GM12878 (cell line): Measurements from ENCODE around the gene SEC22C. TPM values are rescaled to one million over a fixed set of nuclear protein-coding genes. Genes with fewer than 3 reads are reported as not detected.

Experiments used
- ATAC-seq: fragments of 200-7000 bp; cut with Tn5 transposase; 3 replicates; pipeline ENCODE4 v1.9.1; 2020; ENCODE audit warnings: mild to moderate bottlenecking, moderate library complexity
- BruUV-seq: library from RNA; stranded (reverse); fragments of 400-500 nt; replicated peaks from 2 replicates; lab custom pipeline; 2021; lab: Mats Ljungman, UMichigan
- CTCF ChIA-PET: fragments of 300-600 bp; sonication (Branson Sonifier 250); formaldehyde crosslinking; extraction: SDS; loops from one replicate; lab custom pipeline; 2021; ENCODE audit warnings: inconsistent platforms; lab: Yijun Ruan, JAX
- POLR2A ChIA-PET: fragments of 350-600 bp; formaldehyde crosslinking; extraction: SDS; loops from one replicate; lab custom pipeline; 2021; ENCODE audit warnings: inconsistent platforms; lab: Charles Lee
- RAD21 ChIA-PET: fragments of 300-600 bp; sonication (Branson Sonifier 250); formaldehyde crosslinking; loops from one replicate; lab custom pipeline; 2023; ENCODE audit warnings: antibody characterized with exemption; ENCODE audit not compliant: unreplicated experiment; lab: Charles Lee
- SMC1A ChIA-PET: fragments of 300-600 bp; sonication (Branson Sonifier 250); formaldehyde crosslinking; loops from one replicate; lab custom pipeline; 2023; ENCODE audit not compliant: unreplicated experiment, uncharacterized antibody; lab: Charles Lee
- DNase-seq: peaks from one replicate; pipeline ENCODE4 v3.0.0-alpha.2; 2011; ENCODE audit warnings: low read depth, low spot score
- FAIRE-seq: peaks from 3 replicates; lab custom pipeline; 2011; peaks lifted over from hg19 to GRCh38; lab: Jason Lieb, UNC
- H2AFZ ChIP-seq: 2 replicates; pipeline ENCODE4 v1.6.0; 2011; ENCODE audit warnings: low read depth, low read length, control low read depth; ENCODE audit not compliant: control insufficient read depth
- H3K27ac ChIP-seq: 2 replicates; pipeline ENCODE4 v1.5.1; 2011; ENCODE audit warnings: control low read depth; ENCODE audit not compliant: control insufficient read depth, insufficient read depth
- H3K27me3 ChIP-seq, 2 experiments: replicated peaks in 1 of 2; 2 replicates each; pipeline versions ENCODE4 v1.6.0 to v1.6.1; 2011; ENCODE audit warnings: low read length in 1 of 2; ENCODE audit not compliant: control insufficient read depth in 2 of 2, insufficient read depth in 2 of 2
- H3K36me3 ChIP-seq, 2 experiments: 2 replicates each; pipeline ENCODE4 v1.5.1; 2011; ENCODE audit warnings: low read length in 1 of 2; ENCODE audit not compliant: control insufficient read depth in 2 of 2, insufficient read depth in 2 of 2
- H3K4me1 ChIP-seq: 2 replicates; pipeline ENCODE4 v1.6.1; 2011; ENCODE audit warnings: mild to moderate bottlenecking, low read length, moderate library complexity, mixed read lengths; ENCODE audit not compliant: control insufficient read depth, insufficient read depth
- H3K4me2 ChIP-seq: 2 replicates; pipeline ENCODE4 v1.6.0; 2011; ENCODE audit warnings: control low read depth; ENCODE audit not compliant: control insufficient read depth, insufficient read depth
- H3K4me3 ChIP-seq: fragments of 200-600 bp; sonication (generic); 2 replicates; pipeline ENCODE4 v1.5.1; 2016
- H3K79me2 ChIP-seq: 2 replicates; pipeline ENCODE4 v1.6.0; 2011; ENCODE audit warnings: low read length; ENCODE audit not compliant: control insufficient read depth, insufficient read depth
- H3K9ac ChIP-seq: 2 replicates; pipeline ENCODE4 v1.8.0; 2011; ENCODE audit warnings: low read length, control low read depth, mixed read lengths; ENCODE audit not compliant: control insufficient read depth, insufficient read depth
- H3K9me3 ChIP-seq: replicated peaks from 3 replicates; pipeline ENCODE4 v1.5.1; 2011; ENCODE audit warnings: mild to moderate bottlenecking, low read length; ENCODE audit not compliant: control insufficient read depth, insufficient read depth
- H4K20me1 ChIP-seq: 2 replicates; pipeline ENCODE4 v1.6.0; 2011; ENCODE audit not compliant: control insufficient read depth, insufficient read depth
- BCLAF1 ChIP-seq: fragments of 450-650 bp; IDR thresholded peaks from 2 replicates; pipeline ENCODE4 v1.6.1; 2017; ENCODE audit warnings: antibody characterized with exemption, mild to moderate bottlenecking, moderate library complexity
- ETV6 ChIP-seq, 2 experiments: fragments of 450-650 bp in 1 of 2; IDR thresholded peaks in 1 of 2; conservative IDR thresholded peaks in 1 of 2; 2 replicates each; pipeline ENCODE4 v1.6.1; 2014; ENCODE audit warnings: antibody characterized with exemption in 1 of 2, borderline replicate concordance in 1 of 2, low read depth in 1 of 2, mild to moderate bottlenecking in 1 of 2, moderate library complexity in 1 of 2
- IRF3 ChIP-seq: fragments of 450-650 bp; IDR thresholded peaks from 2 replicates; pipeline ENCODE4 v1.6.1; 2014; ENCODE audit warnings: mild to moderate bottlenecking
- STAT1 ChIP-seq: fragments of 450-650 bp; conservative IDR thresholded peaks from 2 replicates; pipeline ENCODE4 v1.6.1; 2014; ENCODE audit warnings: antibody characterized with exemption, mild to moderate bottlenecking
- ZBED1 ChIP-seq: IDR thresholded peaks from 2 replicates; pipeline ENCODE4 v1.6.1; 2016; ENCODE audit warnings: borderline replicate concordance
- WGBS: methylation state at CpG from one replicate; pipeline ENCODE4 v1.1.6; 2016; ENCODE audit warnings: low lambda C conversion rate; ENCODE audit not compliant: insufficient replicate concordance, insufficient coverage; ENCODE audit errors: missing lambda C conversion rate; 5-methylcytosine and 5-hydroxymethylcytosine counted together
- in situ Hi-C: fragments of 300-500 bp; cut with MboI; formaldehyde crosslinking; loops from 9 replicates; pipeline ENCODE4 v1.14.3; 2018; ENCODE audit warnings: mixed read lengths
- intact Hi-C: fragments of 100-400 bp; cut with micrococcal nuclease; formaldehyde crosslinking; loops from one replicate; pipeline ENCODE4 v1.14.2; 2022; ENCODE audit not compliant: unreplicated experiment
- polyA plus RNA-seq, 11 experiments: library from polyadenylated mRNA; depleted of rRNA in 4 of 11; unstranded in 6 of 11; stranded (reverse) in 5 of 11; fragments of >200 nt; fragmentation: Nextera tagmentation in 4 of 11; fragmentation: Illumina TruSeq in 1 of 11; extraction: Ambion mirVana in 4 of 11; extraction: Trizol in 1 of 11; gene quantifications; 1 replicate in 1 of 11; 2 replicates in 10 of 11; pipeline versions ENCODE4 v1.2.1 to v1.2.3, GENCODE V29; 2011 to 2016; ENCODE audit warnings: inconsistent platforms in 2 of 11, missing spikeins in 2 of 11, low read depth in 1 of 11
- total RNA-seq, 4 experiments: library from RNA; depleted of rRNA in 3 of 4; stranded (reverse); fragments of >200 nt in 3 of 4; fragmentation: Illumina TruSeq in 1 of 4; extraction: Trizol in 1 of 4; gene quantifications; 2 replicates each; pipeline versions ENCODE4 v1.2.1 to v1.2.3, GENCODE V29; 2013 to 2021

Gene SEC22C
- total and polyA plus RNA-seq, 10 of the 15 experiments (the other 5 are each of a cell fraction or from before 2014, with no cell fraction given): 15.6 to 47.0 (median 39.1) TPM

- no peaks in the 10 kb centered on the region for H3K36me3 ChIP-seq
- H3K9ac ChIP-seq: no peak overlapping the region
- no peak overlapping the region for H3K4me2 ChIP-seq
- no peak overlapping the region for H2AFZ ChIP-seq
- WGBS: 0% methylated on average over 1 of the region's 1 CpG
- ChIA-PET SMC1A (no interaction called here), POLR2A (no interaction called here), RAD21 (no interaction called here), CTCF (interaction anchor here (1.1 kb wide), 1 partner anchor 284 kb away, joined by 3 read pairs; no protein-coding TSS in a partner anchor)
- H3K4me1 ChIP-seq: peaks cover 6% of the 10 kb centered on the region; the same call in 1 of the 2 replicates
- DNase-seq: no peak
- ATAC-seq: no peak
- in situ Hi-C loops (no loop called here), intact Hi-C loops (no loop called here)
- H3K9me3 ChIP-seq: no peaks in the 10 kb centered on the region
- no peak overlapping the region for H3K27ac ChIP-seq
- FAIRE-seq: no peak
- peaks cover 6 to 13% of the 10 kb centered on the region in 2 experiments for H3K27me3 ChIP-seq
- no peaks in the 10 kb centered on the region for H4K20me1 ChIP-seq
- TF ChIP-seq IRF3: no peak
- no peak for TF ChIP-seq STAT1
- TF ChIP-seq ZBED1: no peak
- no peak for TF ChIP-seq ETV6 (conservative IDR thresholded peaks at IDR 0.05 in 1 of 2, IDR thresholded peaks at IDR 0.05 in 1 of 2; ENCODE audit: borderline replicate concordance in 1 of 2, low read depth in 1 of 2)
- no peak for TF ChIP-seq BCLAF1
- no peaks in the 10 kb centered on the region for H3K79me2 ChIP-seq
- BruUV-seq: no TSS peak
- H3K4me3 ChIP-seq: no peak overlapping the region
Measured at GRCh38 chr3:42498034-42498433, 83.7 kb downstream of the SEC22C start.

Other genes starting within 250 kb of the SEC22C start
Only the 7 nearest of the 10 such genes appear.
- 0.11 TPM in 1 of 2 replicates, not detected in the other for gene LYZL4, start 171.4 kb downstream of the SEC22C start, total RNA-seq (2014; rRNA removed)
- not detected in 2 replicates for gene LYZL4, start 171.4 kb downstream of the SEC22C start, total RNA-seq (2014; rRNA removed; fragmentation: Illumina TruSeq; extraction: Trizol)
- not detected in 2 replicates for gene LYZL4, start 171.4 kb downstream of the SEC22C start, total RNA-seq (2021)
- gene LYZL4, start 171.4 kb downstream of the SEC22C start, polyA plus RNA-seq (2011; rRNA removed): 0.40 TPM in 1 of 2 replicates, not detected in the other
- not detected in 2 replicates for gene LYZL4, start 171.4 kb downstream of the SEC22C start, polyA plus RNA-seq (2014; fragmentation: Illumina TruSeq; extraction: Trizol)
- gene LYZL4, start 171.4 kb downstream of the SEC22C start, polyA plus RNA-seq (2014; fragmentation: Nextera tagmentation; extraction: Ambion mirVana): under 1 TPM in 1 of 2 experiments, not detected in 1; 0.11 TPM
- 0.10 TPM in 1 of 2 replicates, not detected in the other for gene LYZL4, start 171.4 kb downstream of the SEC22C start, polyA plus RNA-seq (2014; rRNA removed)
- gene LYZL4, start 171.4 kb downstream of the SEC22C start, polyA plus RNA-seq (2016; fragmentation: Nextera tagmentation; extraction: Ambion mirVana): not detected
- gene VIPR1, start 79.3 kb downstream of the SEC22C start, total RNA-seq (2014; rRNA removed): not detected in 2 replicates
- gene VIPR1, start 79.3 kb downstream of the SEC22C start, total RNA-seq (2014; rRNA removed; fragmentation: Illumina TruSeq; extraction: Trizol): not detected in 2 replicates
- gene VIPR1, start 79.3 kb downstream of the SEC22C start, total RNA-seq (2021): 0.18 and 0.29 TPM in 2 replicates
- not detected in 2 replicates for gene VIPR1, start 79.3 kb downstream of the SEC22C start, polyA plus RNA-seq (2011; rRNA removed)
- 0.03 TPM in 1 of 2 replicates, not detected in the other for gene VIPR1, start 79.3 kb downstream of the SEC22C start, polyA plus RNA-seq (2014; fragmentation: Illumina TruSeq; extraction: Trizol)
- not detected for gene VIPR1, start 79.3 kb downstream of the SEC22C start, polyA plus RNA-seq (2014; fragmentation: Nextera tagmentation; extraction: Ambion mirVana)
- gene VIPR1, start 79.3 kb downstream of the SEC22C start, polyA plus RNA-seq (2014; rRNA removed): 0.04 and 0.28 TPM in 2 replicates
- under 1 TPM in 1 of 2 experiments, not detected in 1; 0.07 TPM for gene VIPR1, start 79.3 kb downstream of the SEC22C start, polyA plus RNA-seq (2016; fragmentation: Nextera tagmentation; extraction: Ambion mirVana)
- 80.4 and 82.2 TPM in 2 replicates for gene SS18L2, start 8.9 kb upstream of the SEC22C start, total RNA-seq (2014; rRNA removed)
- gene SS18L2, start 8.9 kb upstream of the SEC22C start, total RNA-seq (2014; rRNA removed; fragmentation: Illumina TruSeq; extraction: Trizol): 58.5 and 65.2 TPM in 2 replicates
- gene SS18L2, start 8.9 kb upstream of the SEC22C start, total RNA-seq (2021): 60.6 and 61.0 TPM in 2 replicates
- gene SS18L2, start 8.9 kb upstream of the SEC22C start, polyA plus RNA-seq (2011; rRNA removed): 137 and 199 TPM in 2 replicates
- gene SS18L2, start 8.9 kb upstream of the SEC22C start, polyA plus RNA-seq (2014; fragmentation: Illumina TruSeq; extraction: Trizol): 80.7 and 96.7 TPM in 2 replicates
- 100 to 1,000 TPM; 293 to 375 TPM for gene SS18L2, start 8.9 kb upstream of the SEC22C start, polyA plus RNA-seq (2014; fragmentation: Nextera tagmentation; extraction: Ambion mirVana)
- gene SS18L2, start 8.9 kb upstream of the SEC22C start, polyA plus RNA-seq (2014; rRNA removed): 85.4 and 97.5 TPM in 2 replicates
- 100 to 1,000 TPM; 181 to 193 TPM for gene SS18L2, start 8.9 kb upstream of the SEC22C start, polyA plus RNA-seq (2016; fragmentation: Nextera tagmentation; extraction: Ambion mirVana)
- gene NKTR, start 18.7 kb upstream of the SEC22C start, total RNA-seq (2014; rRNA removed): 59.6 and 72.6 TPM in 2 replicates
- 77.5 and 84.0 TPM in 2 replicates for gene NKTR, start 18.7 kb upstream of the SEC22C start, total RNA-seq (2014; rRNA removed; fragmentation: Illumina TruSeq; extraction: Trizol)
- gene NKTR, start 18.7 kb upstream of the SEC22C start, total RNA-seq (2021): 45.0 and 51.1 TPM in 2 replicates
- 87.0 and 148 TPM in 2 replicates for gene NKTR, start 18.7 kb upstream of the SEC22C start, polyA plus RNA-seq (2011; rRNA removed)
- gene NKTR, start 18.7 kb upstream of the SEC22C start, polyA plus RNA-seq (2014; fragmentation: Illumina TruSeq; extraction: Trizol): 91.9 and 128 TPM in 2 replicates
- gene NKTR, start 18.7 kb upstream of the SEC22C start, polyA plus RNA-seq (2014; fragmentation: Nextera tagmentation; extraction: Ambion mirVana): 10 to 100 TPM; 15.3 to 27.8 TPM
- gene NKTR, start 18.7 kb upstream of the SEC22C start, polyA plus RNA-seq (2014; rRNA removed): 62.6 and 73.7 TPM in 2 replicates
- 10 to 100 TPM; 40.0 to 46.0 TPM for gene NKTR, start 18.7 kb upstream of the SEC22C start, polyA plus RNA-seq (2016; fragmentation: Nextera tagmentation; extraction: Ambion mirVana)
- 3.1 TPM in 2 replicates for gene ZBTB47, start 71.7 kb upstream of the SEC22C start, total RNA-seq (2014; rRNA removed)
- gene ZBTB47, start 71.7 kb upstream of the SEC22C start, total RNA-seq (2014; rRNA removed; fragmentation: Illumina TruSeq; extraction: Trizol): 1.0 TPM in 2 replicates
- 3.1 and 3.4 TPM in 2 replicates for gene ZBTB47, start 71.7 kb upstream of the SEC22C start, total RNA-seq (2021)
- gene ZBTB47, start 71.7 kb upstream of the SEC22C start, polyA plus RNA-seq (2011; rRNA removed): 0.37 and 0.92 TPM in 2 replicates
- gene ZBTB47, start 71.7 kb upstream of the SEC22C start, polyA plus RNA-seq (2014; fragmentation: Illumina TruSeq; extraction: Trizol): 0.49 and 1.1 TPM in 2 replicates
- gene ZBTB47, start 71.7 kb upstream of the SEC22C start, polyA plus RNA-seq (2014; fragmentation: Nextera tagmentation; extraction: Ambion mirVana): under 1 TPM in 1 of 2 experiments, not detected in 1; 0.04 TPM
- 2.0 and 2.3 TPM in 2 replicates for gene ZBTB47, start 71.7 kb upstream of the SEC22C start, polyA plus RNA-seq (2014; rRNA removed)
- under 1 TPM; 0.06 to 0.12 TPM for gene ZBTB47, start 71.7 kb upstream of the SEC22C start, polyA plus RNA-seq (2016; fragmentation: Nextera tagmentation; extraction: Ambion mirVana)
- not detected in 2 replicates for gene KLHL40, start 103.6 kb upstream of the SEC22C start, total RNA-seq (2014; rRNA removed)
- not detected in 2 replicates for gene KLHL40, start 103.6 kb upstream of the SEC22C start, total RNA-seq (2014; rRNA removed; fragmentation: Illumina TruSeq; extraction: Trizol)
- not detected in 2 replicates for gene KLHL40, start 103.6 kb upstream of the SEC22C start, total RNA-seq (2021)
- gene KLHL40, start 103.6 kb upstream of the SEC22C start, polyA plus RNA-seq (2011; rRNA removed): not detected in 2 replicates
- gene KLHL40, start 103.6 kb upstream of the SEC22C start, polyA plus RNA-seq (2014; fragmentation: Illumina TruSeq; extraction: Trizol): not detected in 2 replicates
- gene KLHL40, start 103.6 kb upstream of the SEC22C start, polyA plus RNA-seq (2014; fragmentation: Nextera tagmentation; extraction: Ambion mirVana): not detected
- gene KLHL40, start 103.6 kb upstream of the SEC22C start, polyA plus RNA-seq (2014; rRNA removed): not detected in 2 replicates
- not detected for gene KLHL40, start 103.6 kb upstream of the SEC22C start, polyA plus RNA-seq (2016; fragmentation: Nextera tagmentation; extraction: Ambion mirVana)
- not detected in 2 replicates for gene HHATL, start 120.8 kb upstream of the SEC22C start, total RNA-seq (2014; rRNA removed)
- not detected in 2 replicates for gene HHATL, start 120.8 kb upstream of the SEC22C start, total RNA-seq (2014; rRNA removed; fragmentation: Illumina TruSeq; extraction: Trizol)
- gene HHATL, start 120.8 kb upstream of the SEC22C start, total RNA-seq (2021): not detected in 2 replicates
- not detected in 2 replicates for gene HHATL, start 120.8 kb upstream of the SEC22C start, polyA plus RNA-seq (2011; rRNA removed)
- gene HHATL, start 120.8 kb upstream of the SEC22C start, polyA plus RNA-seq (2014; fragmentation: Illumina TruSeq; extraction: Trizol): not detected in 2 replicates
- not detected for gene HHATL, start 120.8 kb upstream of the SEC22C start, polyA plus RNA-seq (2014; fragmentation: Nextera tagmentation; extraction: Ambion mirVana)
- gene HHATL, start 120.8 kb upstream of the SEC22C start, polyA plus RNA-seq (2014; rRNA removed): not detected in 2 replicates
- gene HHATL, start 120.8 kb upstream of the SEC22C start, polyA plus RNA-seq (2016; fragmentation: Nextera tagmentation; extraction: Ambion mirVana): not detected